ENCODE data around the gene ACAD9. TPM values are rescaled to one million over a fixed set of nuclear protein-coding genes. Genes with fewer than 3 reads are reported as not detected.
A peak's percentile ranks its signal among the peaks of the same experiment; 100 is the strongest.

The ACAD9 gene
- total and polyA plus RNA-seq, 12 donors, result 20.8 to 45.9 (median 37.2) TPM

DNA sequence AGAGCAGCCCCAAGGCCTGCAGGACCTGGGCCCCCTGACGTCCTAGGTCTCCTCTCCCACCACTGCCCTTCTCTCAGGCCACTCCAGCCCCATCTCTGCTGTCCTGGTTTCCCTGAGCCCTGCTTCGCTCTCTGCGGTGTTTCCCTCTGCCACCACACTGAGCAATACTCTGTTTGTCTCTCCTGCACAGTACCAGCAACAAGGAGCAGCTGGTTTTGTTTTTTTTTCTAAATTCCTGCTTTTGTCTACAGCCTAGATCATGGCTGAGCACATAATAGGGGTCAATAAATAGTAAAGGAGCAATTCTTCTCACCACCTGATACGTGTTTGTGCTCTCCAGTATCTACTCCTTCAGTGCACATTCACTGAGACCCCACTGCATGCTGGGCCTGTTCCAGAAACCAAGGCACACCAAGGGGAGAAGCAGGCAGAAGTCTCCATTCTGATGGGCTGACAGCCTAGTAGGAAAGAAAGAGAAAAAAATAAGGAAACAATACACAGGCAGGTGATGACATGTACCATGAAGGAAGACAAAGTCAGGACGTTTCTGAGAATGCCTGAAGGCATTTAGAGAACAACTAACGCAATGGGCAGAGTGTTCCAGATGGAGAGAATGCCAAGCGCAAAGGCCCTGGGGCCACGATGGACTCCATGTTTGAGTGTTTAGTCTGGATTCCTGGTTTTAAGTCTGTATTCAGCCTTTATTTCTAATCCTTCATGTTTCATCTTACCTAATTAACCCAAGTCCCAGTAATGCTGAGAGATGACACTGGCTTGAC is 6.0 kb upstream of the ACAD9 start:
- H3K36me3 ChIP-seq, result no peaks in the 10 kb centered on the region
- no peaks in the 10 kb centered on the region for H3K27me3 ChIP-seq
- TF ChIP-seq, protein P1, sequence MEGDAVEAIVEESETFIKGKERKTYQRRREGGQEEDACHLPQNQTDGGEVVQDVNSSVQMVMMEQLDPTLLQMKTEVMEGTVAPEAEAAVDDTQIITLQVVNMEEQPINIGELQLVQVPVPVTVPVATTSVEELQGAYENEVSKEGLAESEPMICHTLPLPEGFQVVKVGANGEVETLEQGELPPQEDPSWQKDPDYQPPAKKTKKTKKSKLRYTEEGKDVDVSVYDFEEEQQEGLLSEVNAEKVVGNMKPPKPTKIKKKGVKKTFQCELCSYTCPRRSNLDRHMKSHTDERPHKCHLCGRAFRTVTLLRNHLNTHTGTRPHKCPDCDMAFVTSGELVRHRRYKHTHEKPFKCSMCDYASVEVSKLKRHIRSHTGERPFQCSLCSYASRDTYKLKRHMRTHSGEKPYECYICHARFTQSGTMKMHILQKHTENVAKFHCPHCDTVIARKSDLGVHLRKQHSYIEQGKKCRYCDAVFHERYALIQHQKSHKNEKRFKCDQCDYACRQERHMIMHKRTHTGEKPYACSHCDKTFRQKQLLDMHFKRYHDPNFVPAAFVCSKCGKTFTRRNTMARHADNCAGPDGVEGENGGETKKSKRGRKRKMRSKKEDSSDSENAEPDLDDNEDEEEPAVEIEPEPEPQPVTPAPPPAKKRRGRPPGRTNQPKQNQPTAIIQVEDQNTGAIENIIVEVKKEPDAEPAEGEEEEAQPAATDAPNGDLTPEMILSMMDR (IDR thresholded peaks at IDR 0.05), result no peak
- H3K27ac ChIP-seq, result no peak overlapping the region
- 71 to 76% methylated on average over 8 of the region's 8 CpGs for WGBS, 2 donors
- H3K9me3 ChIP-seq, result no peaks in the 10 kb centered on the region
- intact Hi-C loops (cut with DNase I), result loop anchor here in 1 of 10 donors (10.0 kb wide), 1 partner anchor 189 kb away; no protein-coding TSS in a partner anchor
- H3K4me3 ChIP-seq, result no peak overlapping the region
- DNase-seq, result no peak
- peak in 1 of 8 donors; percentile 29 for ATAC-seq
- H3K4me1 ChIP-seq, result peaks cover 0 to 23% (median 9%) of the 10 kb centered on the region in 9 donors

DNA sequence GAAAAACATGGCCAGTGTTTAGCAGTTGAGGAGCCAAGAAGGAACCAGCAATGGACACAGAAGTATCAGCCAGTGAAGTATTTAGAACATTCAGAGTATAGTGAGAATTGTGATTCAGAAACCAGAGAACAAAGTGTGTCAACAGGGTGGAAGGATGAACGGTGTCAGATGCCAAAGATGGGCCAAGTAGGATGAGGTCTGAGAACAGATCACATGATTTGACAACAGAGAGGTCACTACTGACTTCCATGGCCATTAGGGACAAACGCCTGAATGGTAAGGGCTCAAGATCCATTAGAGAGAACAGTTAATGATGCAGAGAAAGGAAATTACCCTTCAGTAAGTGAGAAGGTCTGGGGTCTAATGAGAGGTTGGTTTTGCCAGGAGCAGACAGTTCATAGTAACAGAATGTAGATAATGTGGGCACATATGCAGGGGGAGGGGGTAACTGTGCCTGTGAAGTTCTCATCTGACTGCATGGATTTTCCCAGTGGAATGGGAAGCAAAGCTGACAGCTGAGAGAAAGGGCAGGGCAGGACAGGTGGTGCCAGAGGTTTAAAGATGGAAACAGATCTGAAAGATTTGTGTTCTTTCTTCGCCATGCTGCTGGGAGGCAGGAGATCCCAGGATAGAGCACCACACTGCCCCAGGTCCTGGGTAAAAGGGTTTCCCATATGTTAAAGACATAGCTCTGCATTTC is 4.8 kb upstream of the ACAD9 start:
- WGBS, 2 donors, result 62 to 66% methylated on average over 3 of the region's 3 CpGs
- Histone ChIP-seq H3K9me3 (no peaks in the 10 kb centered on the region), H3K4me3 (no peak overlapping the region), H3K36me3 (no peaks in the 10 kb centered on the region), H3K27ac (no peak overlapping the region), H3K27me3 (no peaks in the 10 kb centered on the region), H3K4me1 (peaks cover 0 to 26% (median 10%) of the 10 kb centered on the region in 9 donors)
- intact Hi-C loops (cut with DNase I), result loop anchor here in 1 of 10 donors (10.0 kb wide), 1 partner anchor 190 kb away; no protein-coding TSS in a partner anchor
- ATAC-seq, result no peak
- TF ChIP-seq, protein P1 (IDR thresholded peaks at IDR 0.05), result no peak
- DNase-seq, result no peak

DNA sequence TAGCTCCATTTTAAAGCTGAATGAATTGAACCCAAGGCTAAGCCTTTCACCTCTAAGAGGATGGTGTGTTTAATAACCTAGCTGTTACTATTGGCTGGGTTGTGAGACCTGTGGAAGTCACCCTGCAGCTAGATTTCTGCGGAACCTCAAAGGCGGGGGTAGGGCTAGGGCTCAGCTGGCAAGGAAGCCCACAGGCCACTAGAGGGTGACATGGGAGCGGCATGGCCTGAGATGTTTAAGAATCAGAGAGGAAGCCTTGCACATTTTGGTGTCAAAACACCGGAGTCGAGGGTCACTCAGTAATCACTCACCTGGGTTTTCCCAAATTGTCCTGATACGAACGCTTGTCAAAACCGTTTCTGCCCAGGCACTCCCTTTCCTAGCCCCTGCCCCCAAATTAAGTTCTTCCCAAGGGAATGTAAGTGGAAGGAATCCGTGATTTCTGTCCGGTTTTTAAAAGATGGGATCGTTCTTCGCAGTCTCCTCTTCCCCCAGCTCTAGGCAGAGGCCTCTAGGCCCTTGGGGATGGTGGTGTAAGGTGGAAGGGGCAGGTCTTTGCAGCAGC is 3.8 kb upstream of the ACAD9 start:
- peak; percentile 25 to 33 for DNase-seq
- TF ChIP-seq, protein P1 (IDR thresholded peaks at IDR 0.05), result peak; percentile 10 to 62 (median 46)
- intact Hi-C loops (cut with DNase I), result loop anchor here in 1 of 10 donors (10.0 kb wide), 1 partner anchor 191 kb away; no protein-coding TSS in a partner anchor
- 43% methylated on average over 12 of the region's 12 CpGs for WGBS, 2 donors
- Histone ChIP-seq H3K4me3 (no peak overlapping the region), H3K9me3 (no peaks in the 10 kb centered on the region), H3K4me1 (peaks cover 0 to 36% (median 19%) of the 10 kb centered on the region in 9 donors), H3K27me3 (no peaks in the 10 kb centered on the region), H3K27ac (no peak overlapping the region), H3K36me3 (no peaks in the 10 kb centered on the region)
- ATAC-seq, result no peak

DNA sequence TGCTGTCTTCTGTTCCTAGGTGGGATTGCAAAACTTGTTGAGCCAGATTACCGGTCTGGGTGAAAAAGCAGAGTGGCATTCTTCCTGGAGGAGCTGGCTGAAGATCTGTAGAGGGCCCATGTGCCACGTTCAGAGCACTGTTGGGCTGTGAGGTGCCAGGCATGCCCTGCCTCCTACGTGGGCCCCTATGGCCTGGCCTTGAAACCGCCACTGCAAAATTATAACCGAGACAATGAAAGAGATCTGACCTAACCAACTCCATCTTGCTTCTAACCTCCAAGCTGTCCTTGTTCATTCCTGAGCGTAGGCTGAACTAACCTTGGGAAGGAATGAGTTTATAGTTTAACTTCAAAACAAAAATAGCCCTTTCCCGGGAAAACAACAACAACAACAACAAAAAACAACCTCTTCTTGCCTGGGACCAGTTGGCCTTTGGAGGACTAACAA is 1.4 kb upstream of the ACAD9 start:
- H3K36me3 ChIP-seq, result peaks cover 0 to 21% (median 3%) of the 10 kb centered on the region in 9 donors
- WGBS, 2 donors, result 88% methylated on average over 7 of the region's 7 CpGs
- intact Hi-C loops (cut with DNase I), result loop anchor here in 1 of 10 donors (10.0 kb wide), 1 partner anchor 193 kb away; no protein-coding TSS in a partner anchor

More for the DNA sequence above, 1.4 kb upstream of the ACAD9 start:
- peak overlapping the region in 9 of 10 donors; percentile 88 to 96 (median 94) for H3K27ac ChIP-seq
- DNase-seq (no peak), ATAC-seq (no peak)
- TF ChIP-seq, protein P1 (IDR thresholded peaks at IDR 0.05), result no peak
- H3K4me3 ChIP-seq, result peak overlapping the region in 8 of 10 donors; percentile 58 to 92 (median 75)
- no peaks in the 10 kb centered on the region for H3K27me3 ChIP-seq
- H3K9me3 ChIP-seq, result no peaks in the 10 kb centered on the region
- H3K4me1 ChIP-seq, result peaks cover 0 to 45% (median 29%) of the 10 kb centered on the region in 9 donors
